ENCODE results near the gene ANKRD13B. TPM values are rescaled to one million over a fixed set of nuclear protein-coding genes. Genes with fewer than 3 reads are reported as not detected.

The ANKRD13B gene
- total RNA-seq, 2 donors from 2014 or later = 2.7 to 30.0 TPM

GRCh38 chr17:29640413-29640812 lies 47.5 kb downstream of the ANKRD13B start:
- no peak overlapping the region for H3K4me3 ChIP-seq
- no peak for DNase-seq (ENCODE audit: low spot score)
- H3K36me3 ChIP-seq = no peaks in the 10 kb centered on the region
- no peaks in the 10 kb centered on the region for H3K9me3 ChIP-seq
- 45% methylated on average over 2 of the region's 2 CpGs for WGBS
- no peaks in the 10 kb centered on the region for H3K27me3 ChIP-seq (replicated peaks; ENCODE audit: insufficient read depth)
- H3K4me1 ChIP-seq (replicated peaks) = peaks cover 6% of the 10 kb centered on the region
- intact Hi-C loops (cut with DNase I) = no loop called here
- TF ChIP-seq CTCF (IDR thresholded peaks at IDR 0.05) (no peak), POLR2A (IDR thresholded peaks at IDR 0.05) (no peak), POLR2AphosphoS5 (IDR thresholded peaks at IDR 0.05) (no peak)
- peak overlapping the region; percentile 21 to 47 for H3K27ac ChIP-seq

- no peak for TF ChIP-seq CTCF (IDR thresholded peaks at IDR 0.05)
- TF ChIP-seq POLR2A (IDR thresholded peaks at IDR 0.05) = no peak
- no peak for TF ChIP-seq POLR2AphosphoS5 (IDR thresholded peaks at IDR 0.05)
- peak overlapping the region in 1 of 2 donors; percentile 47 for H3K27ac ChIP-seq
- no peak for DNase-seq (ENCODE audit: low spot score)
- H3K4me3 ChIP-seq = no peak overlapping the region
- no peaks in the 10 kb centered on the region for H3K9me3 ChIP-seq
- H3K4me1 ChIP-seq (replicated peaks) = peaks cover 6% of the 10 kb centered on the region
- intact Hi-C loops (cut with DNase I) = no loop called here
- H3K27me3 ChIP-seq (replicated peaks; ENCODE audit: insufficient read depth) = no peaks in the 10 kb centered on the region
- 54% methylated on average over 7 of the region's 7 CpGs for WGBS
- no peaks in the 10 kb centered on the region for H3K36me3 ChIP-seq
Observed at GRCh38 chr17:29640981-29641642, 48.2 kb downstream of the ANKRD13B start.

- Histone ChIP-seq H3K4me1 (replicated peaks) (peaks cover 6% of the 10 kb centered on the region), H3K27me3 (replicated peaks; ENCODE audit: insufficient read depth) (no peaks in the 10 kb centered on the region), H3K4me3 (no peak overlapping the region), H3K36me3 (no peaks in the 10 kb centered on the region), H3K9me3 (no peaks in the 10 kb centered on the region), H3K27ac (peak overlapping the region; percentile 36 to 47)
- no peak for DNase-seq (ENCODE audit: low spot score)
- no peak for TF ChIP-seq POLR2A (IDR thresholded peaks at IDR 0.05)
- TF ChIP-seq CTCF (IDR thresholded peaks at IDR 0.05) = no peak
- peak; percentile 25 for TF ChIP-seq POLR2AphosphoS5 (IDR thresholded peaks at IDR 0.05)
- WGBS = 10% methylated on average over 2 of the region's 2 CpGs
- intact Hi-C loops (cut with DNase I) = no loop called here
Observed at GRCh38 chr17:29642171-29642611, 49.3 kb downstream of the ANKRD13B start.

GRCh38 chr17:29643817-29644160 lies 50.9 kb downstream of the ANKRD13B start:
- no peak for DNase-seq (ENCODE audit: low spot score)
- TF ChIP-seq POLR2A (IDR thresholded peaks at IDR 0.05) (no peak), CTCF (IDR thresholded peaks at IDR 0.05) (no peak), POLR2AphosphoS5 (IDR thresholded peaks at IDR 0.05) (no peak)
- intact Hi-C loops (cut with DNase I) = no loop called here
- 87% methylated on average over 1 of the region's 1 CpG for WGBS
- Histone ChIP-seq H3K4me3 (no peak overlapping the region), H3K9me3 (no peaks in the 10 kb centered on the region), H3K4me1 (replicated peaks) (peaks cover 6% of the 10 kb centered on the region), H3K36me3 (no peaks in the 10 kb centered on the region), H3K27me3 (replicated peaks; ENCODE audit: insufficient read depth) (no peaks in the 10 kb centered on the region), H3K27ac (peak overlapping the region in 1 of 2 donors; percentile 74)

- Histone ChIP-seq H3K4me1 (replicated peaks) (peaks cover 6% of the 10 kb centered on the region), H3K36me3 (no peaks in the 10 kb centered on the region), H3K27me3 (replicated peaks; ENCODE audit: insufficient read depth) (no peaks in the 10 kb centered on the region), H3K27ac (peak overlapping the region; percentile 74), H3K9me3 (no peaks in the 10 kb centered on the region), H3K4me3 (no peak overlapping the region)
- DNase-seq (ENCODE audit: low spot score) = peak; percentile 69
- WGBS = 9% methylated on average over 5 of the region's 5 CpGs
- TF ChIP-seq POLR2A (IDR thresholded peaks at IDR 0.05) = no peak
- no peak for TF ChIP-seq CTCF (IDR thresholded peaks at IDR 0.05)
- peak; percentile 84 for TF ChIP-seq POLR2AphosphoS5 (IDR thresholded peaks at IDR 0.05)
- intact Hi-C loops (cut with DNase I) = no loop called here
Observed at GRCh38 chr17:29645515-29646051, 52.7 kb downstream of the ANKRD13B start.
